ENCODE results near the gene FFAR3. TPM values are rescaled to one million over a fixed set of nuclear protein-coding genes. Genes with fewer than 3 reads are reported as not detected.

The FFAR3 gene
- polyA plus RNA-seq, 1 donor: 0.79 TPM

DNA sequence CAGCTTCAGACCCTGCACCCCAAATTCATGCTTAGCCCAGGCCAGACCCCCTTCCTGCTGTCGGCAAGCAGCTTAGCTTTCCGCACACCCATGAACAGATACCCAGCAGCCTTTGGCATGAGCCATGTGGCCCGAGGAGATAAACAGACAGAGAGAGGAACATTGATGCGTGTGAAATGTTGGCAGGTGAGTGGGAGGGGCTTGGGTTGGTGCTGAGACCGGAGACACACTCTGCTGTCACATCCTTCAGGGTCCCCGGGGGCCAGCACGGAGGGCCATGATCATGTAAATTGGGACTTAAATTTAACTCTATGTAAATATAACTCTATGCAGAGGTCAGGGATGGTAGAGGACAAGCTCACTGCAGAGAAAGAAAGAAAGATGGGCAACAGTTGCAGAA is 27.8 kb upstream of the FFAR3 start:
- H3K27ac ChIP-seq (ENCODE audit: low read length): no peak overlapping the region
- WGBS (ENCODE audit: insufficient coverage, low lambda C conversion rate): no CpG with 5 or more reads among the region's 7 CpGs
- no peaks in the 10 kb centered on the region for H3K9me3 ChIP-seq (ENCODE audit: control insufficient read depth, low read depth, low read length)
- no peaks in the 10 kb centered on the region for H3K4me1 ChIP-seq (ENCODE audit: control insufficient read depth, insufficient read depth, low read length)
- peaks cover 4% of the 10 kb centered on the region for H3K27me3 ChIP-seq (ENCODE audit: control insufficient read depth, insufficient read depth, low read length)
- no peak overlapping the region for H3K4me3 ChIP-seq (ENCODE audit: low read length)
- no peaks in the 10 kb centered on the region for H3K36me3 ChIP-seq (ENCODE audit: control insufficient read depth, insufficient read depth, low read length)
- no peak for DNase-seq

DNA sequence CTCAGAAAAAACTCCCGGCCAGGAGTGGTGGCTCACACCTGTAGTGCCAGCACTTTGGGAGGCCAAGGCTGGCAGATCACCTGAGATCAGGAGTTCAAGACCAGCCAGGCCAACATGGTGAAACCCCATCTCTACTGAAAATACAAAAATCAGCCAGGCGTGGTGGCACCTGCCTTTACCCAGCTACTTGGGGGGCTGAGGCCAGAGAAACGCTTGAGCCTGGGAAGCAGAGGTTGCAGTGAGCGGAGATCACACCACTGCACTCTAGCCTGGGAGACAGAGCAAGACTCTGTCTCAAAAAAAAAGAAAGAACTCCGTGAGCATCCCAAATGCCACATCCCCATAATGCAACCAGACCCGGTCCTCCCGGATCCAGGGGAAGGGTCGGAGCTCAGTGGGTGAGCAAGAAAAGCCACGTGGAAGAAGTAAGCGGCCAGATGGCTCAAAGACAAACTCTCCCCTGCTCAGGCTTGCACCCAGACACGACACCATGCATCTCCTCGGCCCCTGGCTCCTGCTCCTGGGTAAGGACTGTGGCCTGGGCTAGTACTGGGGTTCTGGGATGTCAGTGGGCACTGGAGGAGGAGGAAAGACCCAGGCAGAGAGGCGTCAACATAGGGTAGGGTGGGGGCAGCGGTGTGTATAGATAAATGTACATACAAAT is 26.6 kb upstream of the FFAR3 start:
- H3K4me3 ChIP-seq (ENCODE audit: low read length): no peak overlapping the region
- DNase-seq: no peak
- no CpG with 5 or more reads among the region's 14 CpGs for WGBS (ENCODE audit: insufficient coverage, low lambda C conversion rate)
- peaks cover 4% of the 10 kb centered on the region for H3K27me3 ChIP-seq (ENCODE audit: control insufficient read depth, insufficient read depth, low read length)
- no peaks in the 10 kb centered on the region for H3K4me1 ChIP-seq (ENCODE audit: control insufficient read depth, insufficient read depth, low read length)
- H3K9me3 ChIP-seq (ENCODE audit: control insufficient read depth, low read depth, low read length): no peaks in the 10 kb centered on the region
- no peaks in the 10 kb centered on the region for H3K36me3 ChIP-seq (ENCODE audit: control insufficient read depth, insufficient read depth, low read length)
- H3K27ac ChIP-seq (ENCODE audit: low read length): no peak overlapping the region

DNA sequence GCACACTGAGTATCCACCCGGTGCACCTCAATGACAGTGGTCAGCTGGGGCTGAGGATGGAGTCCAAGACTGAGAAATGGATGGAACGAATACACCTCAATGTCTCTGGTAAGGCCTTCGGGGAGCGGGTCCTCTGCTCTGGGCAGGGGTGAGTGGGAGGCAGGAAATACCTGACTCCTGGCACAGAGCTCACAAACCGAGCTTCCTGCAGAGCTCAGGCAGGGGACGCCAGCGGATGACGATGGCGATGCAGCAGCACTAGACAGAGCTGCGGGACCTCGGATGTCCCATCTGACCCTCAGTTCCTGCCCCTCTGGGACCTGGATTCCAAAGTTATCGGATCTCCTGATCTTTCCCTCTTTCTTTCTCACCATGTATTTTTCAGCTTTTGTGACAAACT is 25.4 kb upstream of the FFAR3 start:
- no peak for DNase-seq
- H3K36me3 ChIP-seq (ENCODE audit: control insufficient read depth, insufficient read depth, low read length): no peaks in the 10 kb centered on the region
- no peaks in the 10 kb centered on the region for H3K4me1 ChIP-seq (ENCODE audit: control insufficient read depth, insufficient read depth, low read length)
- no peaks in the 10 kb centered on the region for H3K27me3 ChIP-seq (ENCODE audit: control insufficient read depth, insufficient read depth, low read length)
- H3K27ac ChIP-seq (ENCODE audit: low read length): no peak overlapping the region
- no CpG with 5 or more reads among the region's 12 CpGs for WGBS (ENCODE audit: insufficient coverage, low lambda C conversion rate)
- H3K4me3 ChIP-seq (ENCODE audit: low read length): no peak overlapping the region
- H3K9me3 ChIP-seq (ENCODE audit: control insufficient read depth, low read depth, low read length): no peaks in the 10 kb centered on the region

DNA sequence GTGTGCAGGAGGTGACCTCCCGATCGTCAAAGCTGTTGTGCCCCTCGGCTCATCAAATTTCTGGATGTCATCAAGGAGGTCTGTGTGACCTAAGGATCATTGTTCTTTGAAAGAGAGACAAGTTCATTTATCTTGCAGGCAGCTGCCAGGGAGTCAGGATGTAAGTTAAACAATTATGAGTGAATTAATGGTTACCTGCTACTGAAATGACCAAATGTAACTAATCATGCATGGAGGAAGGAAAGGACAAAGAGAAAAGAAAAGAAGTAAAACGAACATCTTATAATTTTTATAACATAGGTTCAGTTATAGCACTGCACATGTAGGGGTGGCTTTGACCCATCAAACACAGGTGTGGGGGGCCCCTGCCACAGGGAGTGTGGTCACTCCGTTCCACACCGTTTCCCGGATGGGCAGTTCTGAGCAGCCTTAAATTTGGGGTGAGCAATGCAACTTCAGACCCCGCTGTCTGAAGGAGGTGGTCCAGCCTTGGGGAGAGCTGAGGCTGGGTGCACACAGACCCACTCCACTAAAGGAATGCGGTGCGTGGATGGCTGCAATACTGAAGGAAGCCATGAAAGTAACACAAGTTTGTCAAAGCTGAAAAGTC is 24.0 kb upstream of the FFAR3 start:
- WGBS (ENCODE audit: insufficient coverage, low lambda C conversion rate): 67% methylated on average over 1 of the region's 10 CpGs
- H3K27ac ChIP-seq (ENCODE audit: low read length): no peak overlapping the region

DNA sequence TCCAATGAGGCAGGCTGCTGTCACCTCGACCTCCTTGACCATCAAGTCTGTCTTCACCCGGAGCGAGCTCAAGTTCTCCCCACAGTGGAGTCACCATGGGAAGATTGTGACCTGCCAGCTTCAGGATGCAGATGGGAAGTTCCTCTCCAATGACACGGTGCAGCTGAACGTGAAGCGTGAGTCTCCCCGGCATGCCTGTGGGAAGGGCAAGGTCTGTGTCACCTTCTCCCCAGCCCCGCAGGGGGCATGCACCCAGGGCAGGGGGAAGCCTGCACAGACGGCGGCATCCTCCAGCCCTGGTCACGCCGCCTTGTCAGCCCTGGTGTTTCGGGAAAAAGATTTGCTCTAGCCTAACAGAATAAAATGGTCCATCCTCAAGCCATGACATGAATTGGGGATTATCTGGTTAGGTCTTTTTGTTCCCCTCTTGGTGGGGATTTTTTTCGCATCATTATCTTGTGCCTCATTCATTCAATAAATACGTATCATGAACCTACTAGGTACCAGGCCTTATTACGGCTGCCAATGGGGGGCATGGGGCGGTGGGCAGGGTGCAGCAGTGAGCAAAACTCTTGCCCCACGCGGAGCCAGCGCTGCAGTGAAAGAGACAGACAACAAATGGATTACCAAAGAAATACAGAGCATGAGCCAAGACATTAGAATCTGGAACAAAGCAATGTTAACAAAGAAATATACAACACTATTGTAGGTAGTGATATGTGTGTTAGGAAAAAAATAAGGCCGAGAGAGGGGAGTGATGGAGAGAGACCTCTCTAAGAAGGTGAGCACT is 21.9 kb upstream of the FFAR3 start:
- no peak overlapping the region for H3K4me3 ChIP-seq (ENCODE audit: low read length)
- H3K27ac ChIP-seq (ENCODE audit: low read length): no peak overlapping the region
- H3K36me3 ChIP-seq (ENCODE audit: control insufficient read depth, insufficient read depth, low read length): no peaks in the 10 kb centered on the region
- no peaks in the 10 kb centered on the region for H3K27me3 ChIP-seq (ENCODE audit: control insufficient read depth, insufficient read depth, low read length)
- no peaks in the 10 kb centered on the region for H3K9me3 ChIP-seq (ENCODE audit: control insufficient read depth, low read depth, low read length)
- H3K4me1 ChIP-seq (ENCODE audit: control insufficient read depth, insufficient read depth, low read length): no peaks in the 10 kb centered on the region
- no CpG with 5 or more reads among the region's 21 CpGs for WGBS (ENCODE audit: insufficient coverage, low lambda C conversion rate)
- no peak for DNase-seq

More for the DNA sequence above, 24.0 kb upstream of the FFAR3 start:
- Histone ChIP-seq H3K9me3 (ENCODE audit: control insufficient read depth, low read depth, low read length) (no peaks in the 10 kb centered on the region), H3K4me1 (ENCODE audit: control insufficient read depth, insufficient read depth, low read length) (no peaks in the 10 kb centered on the region), H3K27me3 (ENCODE audit: control insufficient read depth, insufficient read depth, low read length) (no peaks in the 10 kb centered on the region), H3K4me3 (ENCODE audit: low read length) (no peak overlapping the region), H3K36me3 (ENCODE audit: control insufficient read depth, insufficient read depth, low read length) (no peaks in the 10 kb centered on the region)
- no peak for DNase-seq

DNA sequence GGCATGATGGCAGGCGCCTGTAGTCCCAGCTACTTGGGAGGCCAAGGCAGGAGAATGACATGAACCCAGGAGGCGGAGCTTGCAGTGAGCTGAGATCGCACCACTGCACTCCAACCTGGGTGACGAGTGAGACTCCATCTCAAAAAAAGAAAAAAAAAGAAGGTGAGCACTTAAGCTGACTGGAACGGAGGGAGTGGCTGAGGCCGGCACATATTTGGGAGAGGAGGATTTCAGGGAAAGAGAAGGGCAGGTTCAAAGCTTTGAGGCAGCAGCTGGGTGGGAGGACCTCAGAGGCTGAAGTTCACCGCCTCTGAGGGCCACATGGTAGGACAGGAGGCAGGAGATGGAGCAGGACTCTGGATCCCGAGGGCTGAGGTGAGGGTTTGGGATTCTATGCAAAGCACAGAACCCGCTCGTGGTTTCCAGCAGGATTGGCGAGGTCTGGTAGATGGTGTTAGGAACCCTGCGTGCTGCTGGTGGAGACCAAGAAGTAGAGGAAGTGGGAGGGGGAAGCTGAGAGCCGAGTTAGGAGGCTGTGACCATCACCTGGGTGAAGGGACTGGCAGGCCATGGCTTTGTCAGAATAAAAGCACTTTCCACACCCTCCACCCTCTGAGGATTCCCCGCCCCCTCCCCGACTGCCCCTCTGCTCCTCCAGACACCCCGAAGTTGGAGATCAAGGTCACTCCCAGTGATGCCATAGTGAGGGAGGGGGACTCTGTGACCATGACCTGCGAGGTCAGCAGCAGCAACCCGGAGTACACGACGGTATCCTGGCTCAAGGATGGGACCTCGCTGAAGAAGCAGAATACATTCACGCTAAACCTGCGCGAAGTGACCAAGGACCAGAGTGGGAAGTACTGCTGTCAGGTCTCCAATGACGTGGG is 20.9 kb upstream of the FFAR3 start:
- H3K27ac ChIP-seq (ENCODE audit: low read length): no peak overlapping the region
- WGBS (ENCODE audit: insufficient coverage, low lambda C conversion rate): no CpG with 5 or more reads among the region's 25 CpGs
- no peak overlapping the region for H3K4me3 ChIP-seq (ENCODE audit: low read length)
- no peaks in the 10 kb centered on the region for H3K4me1 ChIP-seq (ENCODE audit: control insufficient read depth, insufficient read depth, low read length)
- H3K36me3 ChIP-seq (ENCODE audit: control insufficient read depth, insufficient read depth, low read length): no peaks in the 10 kb centered on the region
- no peaks in the 10 kb centered on the region for H3K9me3 ChIP-seq (ENCODE audit: control insufficient read depth, low read depth, low read length)
- no peaks in the 10 kb centered on the region for H3K27me3 ChIP-seq (ENCODE audit: control insufficient read depth, insufficient read depth, low read length)
- DNase-seq: no peak

DNA sequence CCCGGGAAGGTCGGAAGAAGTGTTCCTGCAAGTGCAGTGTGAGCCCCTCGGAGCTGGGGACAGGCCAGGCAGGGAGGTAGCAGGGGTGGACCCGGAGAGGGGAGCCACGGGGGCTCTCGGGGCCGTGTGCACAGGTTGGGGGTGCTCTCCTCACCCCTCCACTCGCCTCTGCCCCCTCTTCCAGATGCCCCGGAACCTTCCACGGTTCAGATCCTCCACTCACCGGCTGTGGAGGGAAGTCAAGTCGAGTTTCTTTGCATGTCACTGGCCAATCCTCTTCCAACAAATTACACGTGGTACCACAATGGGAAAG is 20.3 kb upstream of the FFAR3 start:
- WGBS (ENCODE audit: insufficient coverage, low lambda C conversion rate): no CpG with 5 or more reads among the region's 13 CpGs
- DNase-seq: no peak
- H3K27me3 ChIP-seq (ENCODE audit: control insufficient read depth, insufficient read depth, low read length): no peaks in the 10 kb centered on the region

DNA sequence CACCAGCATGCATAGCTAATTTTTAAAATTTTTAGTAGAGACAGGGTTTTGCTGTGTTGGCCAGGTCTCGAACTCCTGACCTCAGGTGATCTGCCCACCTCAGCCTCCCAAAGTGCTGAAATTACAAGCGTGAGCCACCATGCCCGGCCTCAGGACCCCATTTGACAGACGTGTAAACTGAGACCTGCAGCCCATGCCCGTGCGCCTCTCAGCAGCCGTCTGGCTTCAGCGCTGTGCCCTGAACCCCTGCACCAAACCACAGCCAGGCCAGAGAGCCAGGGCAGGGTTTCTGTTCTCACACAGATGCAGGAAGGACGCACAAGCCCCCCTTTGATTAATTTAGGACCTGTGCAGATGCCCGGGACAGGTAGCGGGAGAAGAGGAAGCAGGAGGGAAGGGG is 17.8 kb upstream of the FFAR3 start:
- no peak overlapping the region for H3K4me3 ChIP-seq (ENCODE audit: low read length)
- no peaks in the 10 kb centered on the region for H3K4me1 ChIP-seq (ENCODE audit: control insufficient read depth, insufficient read depth, low read length)
- H3K27me3 ChIP-seq (ENCODE audit: control insufficient read depth, insufficient read depth, low read length): no peaks in the 10 kb centered on the region
- no peak for DNase-seq
- H3K36me3 ChIP-seq (ENCODE audit: control insufficient read depth, insufficient read depth, low read length): no peaks in the 10 kb centered on the region
- H3K9me3 ChIP-seq (ENCODE audit: control insufficient read depth, low read depth, low read length): no peaks in the 10 kb centered on the region
- no peak overlapping the region for H3K27ac ChIP-seq (ENCODE audit: low read length)
- WGBS (ENCODE audit: insufficient coverage, low lambda C conversion rate): no CpG with 5 or more reads among the region's 11 CpGs

More for the DNA sequence above, 20.3 kb upstream of the FFAR3 start:
- H3K36me3 ChIP-seq (ENCODE audit: control insufficient read depth, insufficient read depth, low read length): no peaks in the 10 kb centered on the region
- no peak overlapping the region for H3K4me3 ChIP-seq (ENCODE audit: low read length)
- H3K4me1 ChIP-seq (ENCODE audit: control insufficient read depth, insufficient read depth, low read length): no peaks in the 10 kb centered on the region
- H3K27ac ChIP-seq (ENCODE audit: low read length): no peak overlapping the region
- H3K9me3 ChIP-seq (ENCODE audit: control insufficient read depth, low read depth, low read length): no peaks in the 10 kb centered on the region

DNA sequence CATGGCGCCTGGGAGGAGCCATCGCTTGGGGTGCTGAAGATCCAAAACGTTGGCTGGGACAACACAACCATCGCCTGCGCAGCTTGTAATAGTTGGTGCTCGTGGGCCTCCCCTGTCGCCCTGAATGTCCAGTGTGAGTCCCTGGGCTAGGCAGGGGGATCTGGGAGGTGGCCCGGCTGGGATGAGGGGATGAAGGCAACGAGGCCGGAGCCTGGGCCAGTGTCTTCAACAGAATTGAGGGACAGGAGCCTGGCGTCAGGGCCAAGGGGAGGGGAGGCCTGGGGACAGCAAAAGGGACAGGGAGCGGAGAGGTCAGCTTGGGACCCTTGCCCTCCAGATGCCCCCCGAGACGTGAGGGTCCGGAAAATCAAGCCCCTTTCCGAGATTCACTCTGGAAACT is 17.3 kb upstream of the FFAR3 start:
- Histone ChIP-seq H3K4me3 (ENCODE audit: low read length) (no peak overlapping the region), H3K9me3 (ENCODE audit: control insufficient read depth, low read depth, low read length) (no peaks in the 10 kb centered on the region), H3K27ac (ENCODE audit: low read length) (no peak overlapping the region), H3K27me3 (ENCODE audit: control insufficient read depth, insufficient read depth, low read length) (no peaks in the 10 kb centered on the region), H3K4me1 (ENCODE audit: control insufficient read depth, insufficient read depth, low read length) (no peaks in the 10 kb centered on the region), H3K36me3 (ENCODE audit: control insufficient read depth, insufficient read depth, low read length) (no peaks in the 10 kb centered on the region)
- WGBS (ENCODE audit: insufficient coverage, low lambda C conversion rate): no CpG with 5 or more reads among the region's 16 CpGs
- no peak for DNase-seq

DNA sequence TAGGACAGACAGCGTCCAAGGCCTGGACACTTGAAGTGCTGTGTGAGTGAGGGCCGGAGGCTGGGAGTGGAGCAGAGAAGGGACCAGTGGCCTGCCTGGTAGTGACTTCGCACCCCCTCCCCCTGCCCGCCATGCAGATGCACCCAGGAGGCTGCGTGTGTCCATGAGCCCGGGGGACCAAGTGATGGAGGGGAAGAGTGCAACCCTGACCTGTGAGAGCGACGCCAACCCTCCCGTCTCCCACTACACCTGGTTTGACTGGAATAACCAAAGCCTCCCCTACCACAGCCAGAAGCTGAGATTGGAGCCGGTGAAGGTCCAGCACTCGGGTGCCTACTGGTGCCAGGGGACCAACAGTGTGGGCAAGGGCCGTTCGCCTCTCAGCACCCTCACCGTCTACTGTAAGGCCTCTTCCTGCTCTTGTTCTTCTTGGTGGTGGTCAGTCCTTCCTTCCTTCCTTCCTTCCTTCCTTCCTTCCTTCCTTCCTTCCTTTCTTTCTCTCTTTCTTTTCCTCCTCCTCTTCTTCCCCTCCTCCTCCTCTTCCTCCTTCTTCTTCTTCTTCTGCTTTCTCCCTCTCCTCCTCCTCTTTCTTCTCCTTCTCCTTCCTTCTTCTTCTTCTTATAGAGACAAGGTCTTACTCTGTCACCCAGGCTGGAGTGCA is 16.6 kb upstream of the FFAR3 start:
- no peak overlapping the region for H3K4me3 ChIP-seq (ENCODE audit: low read length)
- no peak for DNase-seq
- H3K36me3 ChIP-seq (ENCODE audit: control insufficient read depth, insufficient read depth, low read length): no peaks in the 10 kb centered on the region
- H3K9me3 ChIP-seq (ENCODE audit: control insufficient read depth, low read depth, low read length): no peaks in the 10 kb centered on the region
- no peak overlapping the region for H3K27ac ChIP-seq (ENCODE audit: low read length)
- no peaks in the 10 kb centered on the region for H3K4me1 ChIP-seq (ENCODE audit: control insufficient read depth, insufficient read depth, low read length)
- 100% methylated on average over 1 of the region's 14 CpGs for WGBS (ENCODE audit: insufficient coverage, low lambda C conversion rate)
- H3K27me3 ChIP-seq (ENCODE audit: control insufficient read depth, insufficient read depth, low read length): no peaks in the 10 kb centered on the region
